ENCODE data around the gene GALNT18.

GALNT18 gene

DNA sequence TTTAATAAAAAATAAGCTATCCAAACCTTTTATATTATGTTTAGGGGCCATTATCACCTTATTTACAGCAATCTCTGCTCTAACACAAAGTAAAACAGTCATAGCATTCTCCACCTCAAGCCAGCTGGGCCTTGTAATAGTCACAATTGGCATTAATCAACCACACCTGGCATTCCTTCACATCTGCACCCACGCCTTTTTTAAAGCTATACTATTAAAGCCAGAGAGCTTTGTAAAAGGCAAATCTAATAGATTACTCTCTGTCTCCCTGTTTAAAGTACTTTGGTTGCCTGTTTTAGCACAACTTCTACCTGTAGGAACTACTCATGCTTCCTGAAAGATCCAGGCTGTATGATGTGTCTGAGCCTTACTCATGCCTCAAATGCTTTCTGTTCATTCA is 381.8 kb downstream of the GALNT18 start:
- DNase-seq (ENCODE audit: low read depth): no peak

DNA sequence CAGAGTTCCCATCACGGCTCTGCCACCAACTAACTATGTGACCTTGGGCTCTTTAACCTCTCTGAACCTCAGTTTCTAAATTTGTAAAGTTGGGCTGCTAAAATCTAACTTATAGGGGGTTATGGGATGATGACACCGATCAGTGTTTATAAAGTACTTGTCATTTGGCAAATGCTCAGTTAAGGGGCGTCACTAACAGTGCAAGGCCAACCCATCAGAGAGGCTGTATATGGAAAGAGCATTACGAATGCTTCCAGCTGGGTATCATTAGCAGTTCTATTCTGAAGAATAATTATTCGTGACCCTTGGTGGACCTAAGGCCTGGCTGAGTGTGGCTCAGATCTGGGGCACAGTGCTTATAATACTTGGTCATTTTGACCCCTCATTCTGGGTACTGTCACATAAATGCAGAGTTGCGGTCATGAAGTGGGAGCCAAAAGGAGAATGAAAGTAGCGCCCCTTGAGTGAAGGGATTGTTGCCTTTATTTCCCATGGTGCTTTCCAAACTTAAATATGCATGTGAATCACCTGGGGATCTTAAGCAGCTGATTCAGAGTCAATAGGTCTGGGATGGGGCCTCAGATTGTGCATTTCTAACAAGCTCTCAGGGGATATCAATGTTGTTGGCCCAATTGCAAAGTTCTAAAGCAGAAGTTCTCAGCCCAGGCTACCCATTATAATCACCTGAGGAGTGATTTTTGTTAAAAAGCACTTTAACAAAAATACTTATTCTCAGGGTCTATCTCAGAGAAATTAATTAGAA is 384.6 kb downstream of the GALNT18 start:
- DNase-seq (ENCODE audit: low read depth): no peak

DNA sequence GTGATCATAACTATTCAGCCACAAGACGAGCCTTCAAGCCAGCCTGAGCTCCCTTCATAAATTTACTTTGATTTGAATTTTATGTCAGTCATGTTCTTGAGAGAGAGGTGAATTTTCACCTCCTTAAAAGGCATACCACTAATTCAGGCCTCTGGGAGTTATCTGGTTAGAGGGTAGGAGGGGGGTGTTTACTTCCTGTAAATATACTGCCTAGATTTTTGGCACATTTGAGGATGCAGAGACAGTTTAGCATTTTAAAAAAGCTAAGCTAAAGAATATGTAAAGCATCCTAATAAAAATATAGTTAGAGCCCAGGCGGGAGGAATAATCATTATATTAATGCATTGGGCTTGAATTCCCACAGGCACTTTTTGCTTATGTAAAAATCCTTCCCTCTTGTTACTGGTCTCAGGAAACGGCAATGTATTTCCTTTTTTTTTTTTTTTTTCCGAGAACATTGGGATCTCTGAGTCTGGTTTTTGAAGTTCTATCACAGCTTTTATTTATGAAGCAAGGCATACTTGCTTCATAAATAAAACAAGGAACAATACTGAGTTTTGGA is 385.2 kb downstream of the GALNT18 start:
- DNase-seq (ENCODE audit: low read depth): no peak

DNA sequence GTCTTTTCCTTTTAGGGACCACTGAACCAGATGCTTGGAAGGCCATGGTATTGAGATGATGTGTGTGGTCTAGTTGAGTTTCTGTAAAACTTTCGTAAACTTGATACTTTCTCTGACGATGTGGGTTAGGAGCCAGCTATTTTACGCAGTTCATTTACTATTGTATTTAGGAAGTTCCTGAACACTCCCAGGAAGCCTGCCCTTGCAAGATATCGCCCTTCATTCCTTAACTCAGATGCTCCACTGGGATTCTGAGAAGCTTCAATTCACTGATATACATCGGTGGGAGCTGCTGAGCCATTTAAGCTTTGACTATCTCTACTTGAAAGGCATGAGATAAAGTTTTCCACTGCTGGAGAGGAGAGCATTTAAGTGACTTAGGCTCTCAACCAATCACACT is 390.0 kb downstream of the GALNT18 start:
- DNase-seq (ENCODE audit: low read depth): no peak

DNA sequence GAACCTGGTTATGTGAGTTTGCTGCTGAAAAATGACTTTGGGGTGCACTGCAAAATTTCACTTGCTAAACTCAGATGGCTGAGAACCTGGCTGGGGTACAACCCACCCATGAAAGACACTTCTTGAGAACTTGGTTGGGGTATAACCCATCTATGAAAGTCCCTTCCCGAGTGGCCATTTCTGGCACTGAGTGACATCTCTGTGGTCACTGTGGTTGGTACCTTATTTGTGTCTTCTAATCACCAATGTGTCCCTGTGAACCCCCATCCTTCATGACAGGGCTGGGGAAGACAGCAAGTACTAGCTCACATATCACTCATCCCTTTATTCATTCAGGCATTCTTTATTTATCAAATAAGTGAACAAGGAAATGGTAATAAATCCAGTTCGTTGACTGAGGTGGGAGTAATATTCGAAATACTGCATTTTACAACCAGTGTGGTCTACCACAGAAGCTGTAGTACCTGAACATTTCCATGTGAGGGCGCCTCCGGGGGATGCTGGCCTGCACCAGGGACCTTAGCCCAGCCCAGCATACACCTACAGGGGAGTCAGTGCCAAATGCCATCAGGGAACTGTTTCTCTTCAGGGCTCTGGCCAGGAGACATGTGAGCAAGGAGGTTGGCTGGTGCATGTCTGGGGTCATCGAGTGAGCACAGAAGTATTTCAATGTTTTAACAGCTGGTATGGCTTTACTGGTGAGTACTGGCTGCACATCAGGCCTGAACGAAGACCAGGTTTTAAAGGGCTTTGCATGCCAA is 390.8 kb downstream of the GALNT18 start:
- DNase-seq (ENCODE audit: low read depth): no peak

DNA sequence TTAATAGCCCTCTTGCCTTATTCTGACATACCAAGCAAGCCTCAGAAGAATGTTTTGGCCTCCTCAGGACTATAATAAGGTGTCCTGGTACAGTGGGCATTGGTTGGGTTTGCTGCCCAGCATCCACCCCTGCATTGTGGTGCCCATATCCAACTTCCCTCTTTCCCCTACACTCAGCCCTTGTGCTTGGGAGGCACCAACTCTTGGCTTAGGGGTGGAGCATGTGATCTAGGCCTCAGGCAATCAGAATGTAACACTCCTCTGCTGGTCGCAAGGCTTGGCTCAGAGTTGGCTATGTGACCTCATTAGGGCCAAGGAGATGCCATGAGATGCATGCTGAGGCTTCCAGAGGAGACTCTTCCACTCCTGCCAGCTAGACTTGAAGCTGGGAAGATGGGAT is 391.7 kb downstream of the GALNT18 start:
- no peak for DNase-seq (ENCODE audit: low read depth)

DNA sequence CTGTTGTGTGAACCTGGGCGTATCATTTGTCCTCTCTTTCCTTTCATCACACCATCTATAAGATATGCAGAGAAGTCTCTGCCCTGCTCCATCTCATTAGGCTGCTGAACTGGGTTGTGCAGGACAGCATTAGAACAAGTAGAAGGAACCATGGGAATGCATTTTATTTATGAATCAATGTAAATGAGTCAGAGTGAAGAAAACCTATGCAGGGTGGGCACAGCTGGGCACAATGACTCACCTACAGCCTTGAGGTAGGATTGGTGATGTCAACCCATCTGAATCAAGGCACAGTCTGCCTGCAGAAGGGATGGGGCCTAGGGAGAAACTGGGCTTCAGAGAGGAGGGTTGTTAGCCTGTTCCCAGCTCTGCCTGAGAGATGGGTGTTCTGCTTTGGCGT is 392.2 kb downstream of the GALNT18 start:
- DNase-seq (ENCODE audit: low read depth): no peak

DNA sequence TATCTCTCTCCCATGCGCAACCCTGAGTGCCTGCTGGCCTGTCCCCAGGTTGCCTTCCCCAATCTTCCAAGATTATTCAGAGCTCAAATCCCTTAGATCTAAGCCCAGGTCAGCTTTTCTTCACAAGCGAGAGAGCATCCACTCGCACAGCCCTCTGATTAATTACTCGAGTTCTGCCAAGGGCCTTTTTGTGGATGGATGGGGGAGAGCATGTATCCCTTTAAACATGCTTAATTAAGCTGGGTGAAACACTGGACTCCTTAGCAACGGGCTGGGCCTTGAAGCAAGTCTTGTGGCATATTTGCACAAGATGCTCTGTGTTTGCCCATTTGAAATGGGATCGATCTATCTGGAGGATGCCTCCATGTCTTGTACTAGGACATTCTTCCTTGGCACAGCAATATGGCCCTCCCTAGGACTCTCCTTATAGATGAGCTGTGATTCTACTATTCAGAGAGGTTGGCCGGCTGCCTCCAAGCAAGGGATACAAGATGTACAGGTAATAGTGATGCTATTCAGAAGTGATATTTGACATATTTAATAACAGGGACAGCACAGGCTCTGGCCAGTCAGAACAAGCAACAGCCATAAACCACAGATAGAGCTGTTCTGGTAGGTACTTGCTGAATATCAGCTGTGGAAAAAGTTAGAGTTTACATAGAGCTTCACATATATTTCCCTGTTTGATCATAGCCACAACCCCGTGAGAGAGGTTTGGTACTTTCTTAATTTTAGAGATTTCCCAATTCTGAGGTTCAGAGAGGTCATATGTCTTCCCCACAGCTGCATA is 394.3 kb downstream of the GALNT18 start:
- DNase-seq (ENCODE audit: low read depth): no peak
